GM18526 (cell line): Measurements from ENCODE around the gene FAM136A.

Experiments
- POLR2A ChIP-seq: IDR thresholded peaks from 3 replicates; pipeline ENCODE4 v1.6.1; 2011; ENCODE audit not compliant: insufficient read length; ENCODE audit errors: extremely low read depth

The FAM136A gene

GRCh38 chr2:70247364-70248180 is 54.3 kb downstream of the FAM136A start:
- no peak for TF ChIP-seq POLR2A
